Adipose tissue (tissue), 3 donors: ENCODE results near the gene CAPN12. TPM values are rescaled to one million over a fixed set of nuclear protein-coding genes. Genes with fewer than 3 reads are reported as not detected.

Experiments used
- H3K27ac ChIP-seq: one replicate; pipeline ENCODE4 v1.5.1; 2013; ENCODE audit warnings: low read depth, low read length
- WGBS, 3 donors: extraction: QIAGEN DNeasy Blood & Tissue Kit; methylation state at CpG; one replicate each; pipeline ENCODE4 v1.1.7; 2013; 5-methylcytosine and 5-hydroxymethylcytosine counted together
- polyA plus RNA-seq, 3 donors: library from polyadenylated mRNA; stranded (reverse); fragments of 200-250 nt; gene quantifications; one replicate each; pipeline ENCODE4 v1.2.3, GENCODE V29; 2013
- donor health status: healthy with polysubstance abuse.
- donor health status: Bipolar disorder and iron deficiency.
- donor health status: healthy.

CAPN12 gene
- polyA plus RNA-seq, 3 donors = 1.6 to 4.3 (median 3.1) TPM

- WGBS, 3 donors = 73 to 90% (median 75%) methylated on average over 18 to 19 of the region's 20 CpGs
Measured at GRCh38 chr19:38743394-38744297, 628 bp downstream of the CAPN12 start.

GRCh38 chr19:38742906-38743305, 1.4 kb downstream of the CAPN12 start:
- no peak overlapping the region for H3K27ac ChIP-seq
- WGBS, 3 donors = 91 to 100% (median 91%) methylated on average over 5 to 6 of the region's 6 CpGs

More at GRCh38 chr19:38743394-38744297, 628 bp downstream of the CAPN12 start:
- H3K27ac ChIP-seq = no peak overlapping the region

GRCh38 chr19:38742296-38742695, 2.0 kb downstream of the CAPN12 start:
- 92 to 95% (median 95%) methylated on average over 9 of the region's 9 CpGs for WGBS, 3 donors
- no peak overlapping the region for H3K27ac ChIP-seq

GRCh38 chr19:38741670-38742069, 2.6 kb downstream of the CAPN12 start:
- whole genome bisulfite sequencing, 3 donors = 91 to 95% (median 93%) methylated on average over 15 of the region's 15 CpGs

GRCh38 chr19:38740932-38741331, 3.3 kb downstream of the CAPN12 start:
- WGBS, 3 donors = 84 to 99% (median 97%) methylated on average over 2 of the region's 2 CpGs

More at GRCh38 chr19:38741670-38742069, 2.6 kb downstream of the CAPN12 start:
- no peak overlapping the region for H3K27ac ChIP-seq

GRCh38 chr19:38740257-38740592, 4.0 kb downstream of the CAPN12 start:
- no peak overlapping the region for H3K27ac ChIP-seq
- WGBS, 3 donors = 88 to 92% (median 88%) methylated on average over 9 of the region's 9 CpGs

More at GRCh38 chr19:38740932-38741331, 3.3 kb downstream of the CAPN12 start:
- H3K27ac ChIP-seq = no peak overlapping the region

GRCh38 chr19:38739440-38740256, 4.6 kb downstream of the CAPN12 start:
- WGBS, 3 donors = 76 to 87% (median 82%) methylated on average over 16 of the region's 16 CpGs
- no peak overlapping the region for H3K27ac ChIP-seq

GRCh38 chr19:38737921-38738737, 6.1 kb downstream of the CAPN12 start:
- 96 to 98% (median 96%) methylated on average over 21 of the region's 21 CpGs for WGBS, 3 donors
- H3K27ac ChIP-seq = no peak overlapping the region

- WGBS, 3 donors = 36 to 48% (median 43%) methylated on average over 20 to 22 of the region's 22 CpGs
- H3K27ac ChIP-seq = no peak overlapping the region
Measured at GRCh38 chr19:38737281-38737865, 6.9 kb downstream of the CAPN12 start.

- H3K27ac ChIP-seq = no peak overlapping the region
Measured at GRCh38 chr19:38736413-38737280, 7.6 kb downstream of the CAPN12 start.

GRCh38 chr19:38736036-38736412, 8.2 kb downstream of the CAPN12 start:
- WGBS, 3 donors = 2 to 3% (median 3%) methylated on average over 27 to 40 of the region's 42 CpGs
- no peak overlapping the region for H3K27ac ChIP-seq

More at GRCh38 chr19:38736413-38737280, 7.6 kb downstream of the CAPN12 start:
- WGBS, 3 donors = 5 to 13% (median 8%) methylated on average over 32 to 36 of the region's 36 CpGs

- no peak overlapping the region for H3K27ac ChIP-seq
- 15 to 34% (median 16%) methylated on average over 10 to 18 of the region's 18 CpGs for WGBS, 3 donors
Measured at GRCh38 chr19:38735257-38735686, 9.0 kb downstream of the CAPN12 start.

GRCh38 chr19:38734426-38735256, 9.6 kb downstream of the CAPN12 start:
- WGBS, 3 donors = 38 to 64% (median 45%) methylated on average over 13 of the region's 13 CpGs
- H3K27ac ChIP-seq = no peak overlapping the region

GRCh38 chr19:38734176-38734425, 10.2 kb downstream of the CAPN12 start:
- 41 to 75% (median 42%) methylated on average over 4 of the region's 4 CpGs for WGBS, 3 donors
- H3K27ac ChIP-seq = no peak overlapping the region

- no peak overlapping the region for H3K27ac ChIP-seq
- 60 to 63% (median 61%) methylated on average over 6 of the region's 6 CpGs for WGBS, 3 donors
Measured at GRCh38 chr19:38733493-38734175, 10.6 kb downstream of the CAPN12 start.

- H3K27ac ChIP-seq = no peak overlapping the region
- 83 to 100% (median 94%) methylated on average over 1 of the region's 1 CpG for WGBS, 3 donors
Measured at GRCh38 chr19:38733241-38733492, 11.1 kb downstream of the CAPN12 start.
